SK-N-SH (cell line): Measurements from ENCODE around the gene MIGA1. TPM values are rescaled to one million over a fixed set of nuclear protein-coding genes. Genes with fewer than 3 reads are reported as not detected.

Experiments
- CHD2 ChIP-seq: fragments of 150-350 bp; IDR thresholded peaks from 2 replicates; pipeline ENCODE4 v1.6.1; 2018; ENCODE audit warnings: low read length; ENCODE audit not compliant: partially characterized antibody
- EP300 ChIP-seq, 2 experiments: IDR thresholded peaks; 2 replicates each; pipeline versions ENCODE4 v1.4.0 to v1.6.1; 2012; ENCODE audit warnings: borderline replicate concordance in 1 of 2, low read depth in 1 of 2, low read length in 1 of 2
- FOSL2 ChIP-seq: IDR thresholded peaks from 2 replicates; pipeline ENCODE4 v1.4.0; 2012; ENCODE audit warnings: low read depth, mild to moderate bottlenecking, moderate library complexity, borderline replicate concordance
- FOXJ3 ChIP-seq: sonication (generic); formaldehyde crosslinking; IDR thresholded peaks from 2 replicates; pipeline ENCODE4 v1.5.1; 2020; ENCODE audit warnings: mild to moderate bottlenecking, missing genetic modification reagents
- RAD21 ChIP-seq: IDR thresholded peaks from 2 replicates; pipeline ENCODE4 v1.6.1; 2012; ENCODE audit warnings: mild to moderate bottlenecking, low read length
- RXRA ChIP-seq: IDR thresholded peaks from 2 replicates; pipeline ENCODE4 v1.4.0; 2012; ENCODE audit warnings: low read depth, mild to moderate bottlenecking, borderline replicate concordance
- SIN3A ChIP-seq: IDR thresholded peaks from 2 replicates; pipeline ENCODE4 v1.6.1; 2012; ENCODE audit warnings: low read depth, mild to moderate bottlenecking, low read length, moderate library complexity, borderline replicate concordance
- TAF1 ChIP-seq: IDR thresholded peaks from 2 replicates; pipeline ENCODE4 v1.6.1; 2012; ENCODE audit warnings: low read depth, mild to moderate bottlenecking, low read length, moderate library complexity, borderline replicate concordance
- YY1 ChIP-seq: IDR thresholded peaks from 2 replicates; pipeline ENCODE4 v1.4.0; 2012; ENCODE audit warnings: low read depth, mild to moderate bottlenecking
- polyA plus RNA-seq, 3 experiments: library from polyadenylated mRNA; depleted of rRNA; stranded (reverse); fragments of >200 nt; gene quantifications; 2 replicates each; pipeline ENCODE4 v1.2.3, GENCODE V29; 2012
- TF ChIP-seq, protein P1 (sequence below): fragments of 200-600 bp; sonication (generic); IDR thresholded peaks from 2 replicates; pipeline ENCODE4 v1.6.1; 2017; ENCODE audit warnings: antibody characterized with exemption, mild to moderate bottlenecking, moderate library complexity
- TF ChIP-seq, protein P2 (sequence below): IDR thresholded peaks from 2 replicates; pipeline ENCODE4 v1.4.0; 2012; ENCODE audit warnings: low read depth, borderline replicate concordance
- TF ChIP-seq, protein P3 (sequence below): IDR thresholded peaks from 2 replicates; pipeline ENCODE4 v1.6.1; 2012; ENCODE audit warnings: mild to moderate bottlenecking, low read depth, low read length, moderate library complexity
- TF ChIP-seq, protein P4 (sequence below): fragments of 150-350 bp; IDR thresholded peaks from 2 replicates; pipeline ENCODE4 v1.6.1; 2016; ENCODE audit warnings: mild to moderate bottlenecking, low read depth, low read length
- TF ChIP-seq, protein P5 (sequence below): IDR thresholded peaks from 2 replicates; pipeline ENCODE4; 2012
- TF ChIP-seq, protein P6 (sequence below): fragments of 150-350 bp; IDR thresholded peaks from 2 replicates; pipeline ENCODE4 v1.6.1; 2017; ENCODE audit warnings: antibody characterized with exemption, low read length, low read depth, borderline replicate concordance

MIGA1 gene
- polyA plus RNA-seq, 1 of the 3 experiments (the other 2 are of a cell fraction), result 2.5 TPM

DNA sequence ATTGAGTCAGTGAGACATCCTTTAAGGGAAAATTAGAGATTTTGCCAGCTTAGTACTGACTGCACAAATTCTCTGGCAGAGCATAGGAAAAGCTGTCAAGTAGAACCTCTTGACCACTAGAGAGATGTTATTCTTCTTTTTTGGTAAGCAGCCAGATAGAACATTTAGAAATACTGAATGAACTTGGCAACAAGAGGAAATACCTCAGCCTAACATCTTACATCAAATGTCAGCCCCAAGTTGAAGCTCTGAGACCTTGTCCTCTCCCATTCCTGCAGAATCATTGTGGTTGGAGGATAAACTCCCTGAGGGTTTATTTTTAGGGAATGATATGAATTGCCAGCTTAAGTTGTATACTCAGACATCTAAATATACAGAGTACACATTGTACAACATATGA lies 53.5 kb downstream of the MIGA1 start (continued):
- no peak for TF ChIP-seq TAF1
- TF ChIP-seq EP300 (IDR thresholded peaks at IDR 0.05; ENCODE audit: borderline replicate concordance in 1 of 2, low read depth in 1 of 2, low read length in 1 of 2), result peak in 1 of 2 experiments; percentile 67; a peak in 1 of 4 replicates
- TF ChIP-seq, protein P1, sequence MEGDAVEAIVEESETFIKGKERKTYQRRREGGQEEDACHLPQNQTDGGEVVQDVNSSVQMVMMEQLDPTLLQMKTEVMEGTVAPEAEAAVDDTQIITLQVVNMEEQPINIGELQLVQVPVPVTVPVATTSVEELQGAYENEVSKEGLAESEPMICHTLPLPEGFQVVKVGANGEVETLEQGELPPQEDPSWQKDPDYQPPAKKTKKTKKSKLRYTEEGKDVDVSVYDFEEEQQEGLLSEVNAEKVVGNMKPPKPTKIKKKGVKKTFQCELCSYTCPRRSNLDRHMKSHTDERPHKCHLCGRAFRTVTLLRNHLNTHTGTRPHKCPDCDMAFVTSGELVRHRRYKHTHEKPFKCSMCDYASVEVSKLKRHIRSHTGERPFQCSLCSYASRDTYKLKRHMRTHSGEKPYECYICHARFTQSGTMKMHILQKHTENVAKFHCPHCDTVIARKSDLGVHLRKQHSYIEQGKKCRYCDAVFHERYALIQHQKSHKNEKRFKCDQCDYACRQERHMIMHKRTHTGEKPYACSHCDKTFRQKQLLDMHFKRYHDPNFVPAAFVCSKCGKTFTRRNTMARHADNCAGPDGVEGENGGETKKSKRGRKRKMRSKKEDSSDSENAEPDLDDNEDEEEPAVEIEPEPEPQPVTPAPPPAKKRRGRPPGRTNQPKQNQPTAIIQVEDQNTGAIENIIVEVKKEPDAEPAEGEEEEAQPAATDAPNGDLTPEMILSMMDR, result no peak
- TF ChIP-seq, protein P2, sequence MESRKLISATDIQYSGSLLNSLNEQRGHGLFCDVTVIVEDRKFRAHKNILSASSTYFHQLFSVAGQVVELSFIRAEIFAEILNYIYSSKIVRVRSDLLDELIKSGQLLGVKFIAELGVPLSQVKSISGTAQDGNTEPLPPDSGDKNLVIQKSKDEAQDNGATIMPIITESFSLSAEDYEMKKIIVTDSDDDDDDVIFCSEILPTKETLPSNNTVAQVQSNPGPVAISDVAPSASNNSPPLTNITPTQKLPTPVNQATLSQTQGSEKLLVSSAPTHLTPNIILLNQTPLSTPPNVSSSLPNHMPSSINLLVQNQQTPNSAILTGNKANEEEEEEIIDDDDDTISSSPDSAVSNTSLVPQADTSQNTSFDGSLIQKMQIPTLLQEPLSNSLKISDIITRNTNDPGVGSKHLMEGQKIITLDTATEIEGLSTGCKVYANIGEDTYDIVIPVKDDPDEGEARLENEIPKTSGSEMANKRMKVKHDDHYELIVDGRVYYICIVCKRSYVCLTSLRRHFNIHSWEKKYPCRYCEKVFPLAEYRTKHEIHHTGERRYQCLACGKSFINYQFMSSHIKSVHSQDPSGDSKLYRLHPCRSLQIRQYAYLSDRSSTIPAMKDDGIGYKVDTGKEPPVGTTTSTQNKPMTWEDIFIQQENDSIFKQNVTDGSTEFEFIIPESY, result no peak
- TF ChIP-seq FOXJ3 (CRISPR knock-in tag), result no peak
- 0 out of 2 replicates have a peak, but pooled peaks have one; percentile 71 for TF ChIP-seq SIN3A
- no peak for TF ChIP-seq RAD21
- TF ChIP-seq RXRA, result peak; percentile 75; the same call in 1 of the 2 replicates
- TF ChIP-seq CHD2, result no peak
- TF ChIP-seq, protein P3, sequence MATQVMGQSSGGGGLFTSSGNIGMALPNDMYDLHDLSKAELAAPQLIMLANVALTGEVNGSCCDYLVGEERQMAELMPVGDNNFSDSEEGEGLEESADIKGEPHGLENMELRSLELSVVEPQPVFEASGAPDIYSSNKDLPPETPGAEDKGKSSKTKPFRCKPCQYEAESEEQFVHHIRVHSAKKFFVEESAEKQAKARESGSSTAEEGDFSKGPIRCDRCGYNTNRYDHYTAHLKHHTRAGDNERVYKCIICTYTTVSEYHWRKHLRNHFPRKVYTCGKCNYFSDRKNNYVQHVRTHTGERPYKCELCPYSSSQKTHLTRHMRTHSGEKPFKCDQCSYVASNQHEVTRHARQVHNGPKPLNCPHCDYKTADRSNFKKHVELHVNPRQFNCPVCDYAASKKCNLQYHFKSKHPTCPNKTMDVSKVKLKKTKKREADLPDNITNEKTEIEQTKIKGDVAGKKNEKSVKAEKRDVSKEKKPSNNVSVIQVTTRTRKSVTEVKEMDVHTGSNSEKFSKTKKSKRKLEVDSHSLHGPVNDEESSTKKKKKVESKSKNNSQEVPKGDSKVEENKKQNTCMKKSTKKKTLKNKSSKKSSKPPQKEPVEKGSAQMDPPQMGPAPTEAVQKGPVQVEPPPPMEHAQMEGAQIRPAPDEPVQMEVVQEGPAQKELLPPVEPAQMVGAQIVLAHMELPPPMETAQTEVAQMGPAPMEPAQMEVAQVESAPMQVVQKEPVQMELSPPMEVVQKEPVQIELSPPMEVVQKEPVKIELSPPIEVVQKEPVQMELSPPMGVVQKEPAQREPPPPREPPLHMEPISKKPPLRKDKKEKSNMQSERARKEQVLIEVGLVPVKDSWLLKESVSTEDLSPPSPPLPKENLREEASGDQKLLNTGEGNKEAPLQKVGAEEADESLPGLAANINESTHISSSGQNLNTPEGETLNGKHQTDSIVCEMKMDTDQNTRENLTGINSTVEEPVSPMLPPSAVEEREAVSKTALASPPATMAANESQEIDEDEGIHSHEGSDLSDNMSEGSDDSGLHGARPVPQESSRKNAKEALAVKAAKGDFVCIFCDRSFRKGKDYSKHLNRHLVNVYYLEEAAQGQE, result no peak
- TF ChIP-seq, protein P4, sequence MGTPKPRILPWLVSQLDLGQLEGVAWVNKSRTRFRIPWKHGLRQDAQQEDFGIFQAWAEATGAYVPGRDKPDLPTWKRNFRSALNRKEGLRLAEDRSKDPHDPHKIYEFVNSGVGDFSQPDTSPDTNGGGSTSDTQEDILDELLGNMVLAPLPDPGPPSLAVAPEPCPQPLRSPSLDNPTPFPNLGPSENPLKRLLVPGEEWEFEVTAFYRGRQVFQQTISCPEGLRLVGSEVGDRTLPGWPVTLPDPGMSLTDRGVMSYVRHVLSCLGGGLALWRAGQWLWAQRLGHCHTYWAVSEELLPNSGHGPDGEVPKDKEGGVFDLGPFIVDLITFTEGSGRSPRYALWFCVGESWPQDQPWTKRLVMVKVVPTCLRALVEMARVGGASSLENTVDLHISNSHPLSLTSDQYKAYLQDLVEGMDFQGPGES, result no peak
- TF ChIP-seq, protein P5, sequence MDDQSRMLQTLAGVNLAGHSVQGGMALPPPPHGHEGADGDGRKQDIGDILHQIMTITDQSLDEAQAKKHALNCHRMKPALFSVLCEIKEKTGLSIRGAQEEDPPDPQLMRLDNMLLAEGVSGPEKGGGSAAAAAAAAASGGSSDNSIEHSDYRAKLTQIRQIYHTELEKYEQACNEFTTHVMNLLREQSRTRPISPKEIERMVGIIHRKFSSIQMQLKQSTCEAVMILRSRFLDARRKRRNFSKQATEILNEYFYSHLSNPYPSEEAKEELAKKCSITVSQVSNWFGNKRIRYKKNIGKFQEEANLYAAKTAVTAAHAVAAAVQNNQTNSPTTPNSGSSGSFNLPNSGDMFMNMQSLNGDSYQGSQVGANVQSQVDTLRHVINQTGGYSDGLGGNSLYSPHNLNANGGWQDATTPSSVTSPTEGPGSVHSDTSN, result peak; percentile 91
- TF ChIP-seq FOSL2, result peak; percentile 39; the same call in 1 of the 2 replicates
- TF ChIP-seq, protein P6, sequence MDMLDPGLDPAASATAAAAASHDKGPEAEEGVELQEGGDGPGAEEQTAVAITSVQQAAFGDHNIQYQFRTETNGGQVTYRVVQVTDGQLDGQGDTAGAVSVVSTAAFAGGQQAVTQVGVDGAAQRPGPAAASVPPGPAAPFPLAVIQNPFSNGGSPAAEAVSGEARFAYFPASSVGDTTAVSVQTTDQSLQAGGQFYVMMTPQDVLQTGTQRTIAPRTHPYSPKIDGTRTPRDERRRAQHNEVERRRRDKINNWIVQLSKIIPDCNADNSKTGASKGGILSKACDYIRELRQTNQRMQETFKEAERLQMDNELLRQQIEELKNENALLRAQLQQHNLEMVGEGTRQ, result no peak
- 0 out of 2 replicates have a peak, but pooled peaks have one; percentile 15 for TF ChIP-seq YY1
- TF ChIP-seq, all 33 proteins: peak for 13
